GM19035 (cell line): ENCODE data around the gene CACNA1S.

Experiments used
- ATAC-seq: cut with Tn5 transposase; IDR thresholded peaks from one replicate; pipeline ENCODE4 v1.9.1; 2021; ENCODE audit not compliant: unreplicated experiment

Gene CACNA1S

GRCh38 chr1:201038186-201038876 lies 73.9 kb downstream of the CACNA1S start:
- no peak for ATAC-seq

GRCh38 chr1:201036188-201036842 lies 75.9 kb downstream of the CACNA1S start:
- no peak for ATAC-seq

GRCh38 chr1:201034671-201035070 lies 77.6 kb downstream of the CACNA1S start:
- no peak for ATAC-seq

- no peak for ATAC-seq
Observed at GRCh38 chr1:201032408-201032807, 79.8 kb downstream of the CACNA1S start.

GRCh38 chr1:201028461-201028889 lies 83.8 kb downstream of the CACNA1S start:
- ATAC-seq: no peak

GRCh38 chr1:201026836-201027235 lies 85.4 kb downstream of the CACNA1S start:
- ATAC-seq: no peak

- no peak for ATAC-seq
Observed at GRCh38 chr1:201026234-201026633, 86.0 kb downstream of the CACNA1S start.

- ATAC-seq: no peak
Observed at GRCh38 chr1:201025571-201026002, 86.6 kb downstream of the CACNA1S start.

GRCh38 chr1:201024625-201024998 lies 87.6 kb downstream of the CACNA1S start:
- ATAC-seq: no peak

- ATAC-seq: no peak
Observed at GRCh38 chr1:201023920-201024624, 88.2 kb downstream of the CACNA1S start.

GRCh38 chr1:201023517-201023902 lies 88.7 kb downstream of the CACNA1S start, which contains the start of gene KIF21B:
KIF21B (minus strand) TSS chr1:201023714; CDS start chr1:201023383, 331 bp downstream.
- peak; percentile 61 for ATAC-seq

- ATAC-seq: no peak
Observed at GRCh38 chr1:201022820-201023516, 89.3 kb downstream of the CACNA1S start.

GRCh38 chr1:201022493-201022819 lies 89.8 kb downstream of the CACNA1S start:
- no peak for ATAC-seq

- ATAC-seq: no peak
Observed at GRCh38 chr1:201021630-201022492, 90.4 kb downstream of the CACNA1S start.

- ATAC-seq: no peak
Observed at GRCh38 chr1:201020721-201021629, 91.3 kb downstream of the CACNA1S start.

- ATAC-seq: no peak
Observed at GRCh38 chr1:201020040-201020591, 92.1 kb downstream of the CACNA1S start.

- ATAC-seq: peak; percentile 63
Observed at GRCh38 chr1:201019321-201019977, 92.8 kb downstream of the CACNA1S start.

GRCh38 chr1:201017828-201018163 lies 94.4 kb downstream of the CACNA1S start:
- ATAC-seq: no peak
